ENCODE measurements around the gene CHKB.

DNA sequence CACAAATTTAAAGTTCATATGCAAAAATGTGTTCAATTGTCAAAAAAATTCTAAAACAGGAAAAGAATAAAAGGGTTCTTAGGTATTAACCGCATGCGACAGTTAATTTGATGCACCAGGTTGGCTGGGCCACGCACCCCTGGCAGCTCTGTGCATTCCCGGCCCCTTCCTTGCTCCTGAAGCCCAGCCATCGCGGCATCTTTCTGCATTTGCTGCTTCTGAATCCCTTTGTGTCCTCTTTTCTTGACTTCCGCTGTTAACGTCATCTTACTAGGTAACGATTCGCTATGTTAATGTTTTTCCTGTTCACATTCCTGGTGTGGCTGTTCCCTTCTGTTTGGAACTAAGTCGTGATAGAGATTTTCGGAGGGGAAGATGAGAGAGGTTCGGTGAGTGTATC lies 44.9 kb downstream of the CHKB start:
- TF ChIP-seq KLF16 (tag by site-specific recombination; IDR thresholded peaks at IDR 0.05) (no peak), CTCF (tag by site-specific recombination; IDR thresholded peaks at IDR 0.05) (no peak), GLI4 (tag by site-specific recombination; IDR thresholded peaks at IDR 0.05) (no peak), ZNF560 (tag by site-specific recombination; IDR thresholded peaks at IDR 0.05; ENCODE audit: borderline replicate concordance) (no peak), ZNF391 (tag by site-specific recombination; IDR thresholded peaks at IDR 0.05; ENCODE audit: borderline replicate concordance, low read depth) (no peak)
- TF ChIP-seq, protein P1, sequence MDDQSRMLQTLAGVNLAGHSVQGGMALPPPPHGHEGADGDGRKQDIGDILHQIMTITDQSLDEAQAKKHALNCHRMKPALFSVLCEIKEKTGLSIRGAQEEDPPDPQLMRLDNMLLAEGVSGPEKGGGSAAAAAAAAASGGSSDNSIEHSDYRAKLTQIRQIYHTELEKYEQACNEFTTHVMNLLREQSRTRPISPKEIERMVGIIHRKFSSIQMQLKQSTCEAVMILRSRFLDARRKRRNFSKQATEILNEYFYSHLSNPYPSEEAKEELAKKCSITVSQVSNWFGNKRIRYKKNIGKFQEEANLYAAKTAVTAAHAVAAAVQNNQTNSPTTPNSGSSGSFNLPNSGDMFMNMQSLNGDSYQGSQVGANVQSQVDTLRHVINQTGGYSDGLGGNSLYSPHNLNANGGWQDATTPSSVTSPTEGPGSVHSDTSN (CRISPR knock-in tag; IDR thresholded peaks at IDR 0.05), result no peak
